Measurements from ENCODE around the gene BCL2.

Gene BCL2

DNA sequence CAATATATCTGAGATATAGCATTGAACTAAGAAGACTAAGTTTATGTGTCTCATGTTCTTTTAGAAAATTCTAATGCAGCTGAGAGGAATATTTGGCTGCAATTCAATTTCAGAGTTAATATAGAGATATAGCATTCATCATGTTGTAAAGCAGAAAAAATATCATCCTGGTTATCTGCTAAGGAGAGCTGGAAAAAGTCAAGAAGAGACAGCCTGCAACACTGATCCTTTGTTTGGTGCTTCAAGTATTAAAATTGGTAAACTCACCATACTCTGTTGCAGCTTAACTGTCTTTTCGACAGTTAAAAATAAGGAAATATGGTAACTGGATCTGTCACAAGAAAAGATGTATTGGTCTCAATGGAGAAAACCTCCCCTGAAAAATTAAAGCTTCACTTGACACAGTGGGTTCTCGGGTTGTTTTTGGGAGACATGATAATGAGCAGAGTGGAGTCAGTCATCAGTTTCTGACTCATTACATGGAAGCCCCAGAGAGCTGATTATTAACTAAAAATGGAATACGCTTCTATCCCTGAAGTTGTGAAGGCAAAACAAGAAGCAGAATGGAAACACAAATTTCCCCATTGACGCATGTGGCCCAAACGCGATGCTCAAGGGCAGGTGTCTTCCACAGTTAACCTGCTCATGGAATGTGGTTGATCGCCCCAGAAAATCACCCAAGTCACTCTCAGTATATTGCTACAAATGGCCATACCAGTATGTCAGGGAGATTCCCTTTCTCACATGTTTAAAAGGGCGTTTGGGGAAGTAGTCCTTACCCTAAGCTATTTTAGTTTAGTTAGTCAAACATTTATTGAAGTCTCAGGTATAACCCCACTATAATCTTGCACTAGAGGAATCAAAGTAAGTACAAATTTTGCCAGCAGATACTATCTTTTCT, 8.2 kb downstream of the BCL2 start:
- in situ Hi-C loops (cut with MboI; ENCODE audit: low sequenced_read_pairs), result loop anchor here (25.0 kb wide), 1 partner anchor 174 kb away; no protein-coding TSS in a partner anchor
- no peaks in the 10 kb centered on the region for H3K9me3 ChIP-seq
- no peak for DNase-seq (ENCODE audit: low spot score in 2 of 2)
- no peaks in the 10 kb centered on the region for H3K27me3 ChIP-seq (ENCODE audit: low read depth)
- H3K4me3 ChIP-seq, result no peak overlapping the region
- H3K4me1 ChIP-seq, result no peaks in the 10 kb centered on the region
- no peaks in the 10 kb centered on the region for H3K36me3 ChIP-seq (replicated peaks)

DNA sequence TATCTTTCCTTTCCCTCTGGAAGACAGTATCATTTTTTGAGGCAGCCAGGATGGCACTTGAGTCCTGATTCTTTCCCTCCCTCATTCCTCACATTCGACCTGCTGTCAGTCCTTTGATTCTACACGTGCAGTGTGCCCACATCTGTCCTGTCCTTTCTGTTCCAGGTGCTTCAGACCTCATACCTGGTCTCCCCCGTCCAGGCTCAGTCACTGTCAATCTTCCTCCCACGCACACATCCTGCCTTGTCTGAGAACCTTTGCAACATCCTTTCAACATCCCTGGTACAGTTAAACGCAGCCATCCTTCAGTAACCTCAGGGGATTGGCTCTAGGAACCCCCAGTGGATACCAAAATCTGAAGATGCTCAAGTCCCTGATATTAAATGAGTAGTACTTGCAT, 10.1 kb downstream of the BCL2 start:
- Histone ChIP-seq H3K36me3 (replicated peaks) (no peaks in the 10 kb centered on the region), H3K27me3 (ENCODE audit: low read depth) (no peaks in the 10 kb centered on the region), H3K4me3 (no peak overlapping the region), H3K9me3 (no peaks in the 10 kb centered on the region), H3K4me1 (no peaks in the 10 kb centered on the region)
- DNase-seq (ENCODE audit: low spot score in 2 of 2), result no peak
- in situ Hi-C loops (cut with MboI; ENCODE audit: low sequenced_read_pairs), result loop anchor here (25.0 kb wide), 1 partner anchor 172 kb away; no protein-coding TSS in a partner anchor

DNA sequence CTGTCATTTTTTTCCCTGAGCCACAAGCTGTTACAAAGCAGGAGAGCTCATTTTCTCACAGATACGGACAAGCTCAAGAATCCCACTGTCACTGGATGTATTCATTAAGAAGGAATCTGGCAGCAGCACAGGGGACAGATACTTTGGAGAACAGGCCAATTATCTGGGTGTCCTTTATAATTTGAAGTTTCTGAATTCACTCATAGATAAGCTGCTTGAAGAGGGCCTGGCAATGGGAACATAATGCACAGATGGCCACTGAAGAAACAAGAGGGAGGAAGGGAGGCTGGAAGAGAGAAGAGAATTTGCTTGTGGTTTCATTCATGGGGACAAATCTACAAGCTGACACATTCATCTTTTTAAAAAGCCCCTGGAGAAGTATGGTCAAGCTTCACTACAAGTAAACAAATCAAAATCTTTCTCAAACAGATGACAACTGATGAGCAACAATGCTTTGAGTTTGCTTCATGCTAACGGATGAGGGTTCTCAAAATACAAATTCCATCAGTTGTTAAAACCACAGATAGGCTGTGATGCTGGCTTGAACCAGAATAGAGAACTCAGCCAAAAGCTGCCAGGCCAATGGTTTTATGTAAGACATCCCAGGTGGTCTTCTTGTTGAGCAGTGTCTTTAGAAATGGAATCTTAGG, 11.9 kb downstream of the BCL2 start:
- H3K4me3 ChIP-seq, result no peak overlapping the region
- H3K27me3 ChIP-seq (ENCODE audit: low read depth), result no peaks in the 10 kb centered on the region

DNA sequence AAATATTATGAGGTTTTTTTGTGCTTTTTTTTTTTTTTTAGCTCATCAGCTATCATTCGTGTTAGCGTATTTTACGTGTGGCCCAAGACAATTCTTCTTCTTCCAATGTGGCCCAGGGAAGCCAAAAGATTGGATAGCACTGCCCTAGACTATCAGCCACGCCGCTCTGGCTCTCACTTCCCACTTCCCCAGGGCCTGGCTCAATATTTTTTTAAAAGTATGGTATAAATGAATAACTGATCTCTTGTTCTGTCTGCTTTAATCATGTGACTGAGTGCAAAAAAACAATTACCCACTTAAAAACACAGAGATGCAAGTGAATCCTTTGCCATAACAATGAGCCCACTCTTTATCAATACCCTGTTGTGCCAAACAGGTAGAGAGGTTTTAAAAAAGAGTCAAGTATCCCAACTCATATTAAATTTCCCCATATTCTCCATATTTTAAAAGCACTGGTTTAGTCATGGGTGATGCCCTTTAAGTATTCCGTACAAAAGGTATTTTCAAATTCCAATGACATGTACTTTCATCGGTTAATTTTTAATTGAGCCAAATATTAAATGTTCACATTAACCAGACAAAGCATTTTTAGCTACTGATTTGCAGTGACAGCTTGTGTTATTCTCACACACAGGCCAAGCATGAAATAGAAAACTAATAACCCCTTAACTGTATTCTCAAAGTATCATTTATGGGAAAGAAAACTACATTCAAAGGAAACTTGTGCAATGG, 12.6 kb downstream of the BCL2 start:
- Histone ChIP-seq H3K4me1 (no peaks in the 10 kb centered on the region), H3K4me3 (no peak overlapping the region), H3K27me3 (ENCODE audit: low read depth) (no peaks in the 10 kb centered on the region), H3K9me3 (no peaks in the 10 kb centered on the region), H3K36me3 (replicated peaks) (no peaks in the 10 kb centered on the region)
- DNase-seq (ENCODE audit: low spot score in 2 of 2), result no peak
- in situ Hi-C loops (cut with MboI; ENCODE audit: low sequenced_read_pairs), result loop anchor here (25.0 kb wide), 1 partner anchor 170 kb away; no protein-coding TSS in a partner anchor

More for the DNA sequence above, 11.9 kb downstream of the BCL2 start:
- no peaks in the 10 kb centered on the region for H3K36me3 ChIP-seq (replicated peaks)
- DNase-seq (ENCODE audit: low spot score in 2 of 2), result no peak
- H3K4me1 ChIP-seq, result no peaks in the 10 kb centered on the region
- H3K9me3 ChIP-seq, result no peaks in the 10 kb centered on the region
- in situ Hi-C loops (cut with MboI; ENCODE audit: low sequenced_read_pairs), result loop anchor here (25.0 kb wide), 1 partner anchor 170 kb away; no protein-coding TSS in a partner anchor

DNA sequence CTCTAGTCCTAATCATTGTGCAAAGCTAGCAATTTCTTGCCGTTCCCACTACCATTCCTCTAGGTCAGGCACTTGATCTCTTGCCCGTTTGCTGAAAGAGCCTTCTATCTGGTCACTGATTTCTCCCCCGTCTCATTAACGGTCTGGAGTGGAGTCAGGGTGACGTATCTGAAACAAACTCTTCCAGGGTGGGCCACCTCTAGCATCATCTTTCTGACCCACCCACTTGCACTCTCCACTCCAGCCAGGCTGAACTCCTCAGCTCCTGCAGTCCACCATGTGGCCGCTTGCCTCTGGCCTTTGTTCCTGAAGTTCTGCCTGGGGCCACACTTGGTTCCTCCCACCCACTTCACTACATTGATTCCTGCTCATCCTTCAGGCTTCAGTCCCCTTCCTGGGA, 13.3 kb downstream of the BCL2 start:
- H3K4me3 ChIP-seq, result no peak overlapping the region
- in situ Hi-C loops (cut with MboI; ENCODE audit: low sequenced_read_pairs), result loop anchor here (25.0 kb wide), 1 partner anchor 169 kb away; no protein-coding TSS in a partner anchor

DNA sequence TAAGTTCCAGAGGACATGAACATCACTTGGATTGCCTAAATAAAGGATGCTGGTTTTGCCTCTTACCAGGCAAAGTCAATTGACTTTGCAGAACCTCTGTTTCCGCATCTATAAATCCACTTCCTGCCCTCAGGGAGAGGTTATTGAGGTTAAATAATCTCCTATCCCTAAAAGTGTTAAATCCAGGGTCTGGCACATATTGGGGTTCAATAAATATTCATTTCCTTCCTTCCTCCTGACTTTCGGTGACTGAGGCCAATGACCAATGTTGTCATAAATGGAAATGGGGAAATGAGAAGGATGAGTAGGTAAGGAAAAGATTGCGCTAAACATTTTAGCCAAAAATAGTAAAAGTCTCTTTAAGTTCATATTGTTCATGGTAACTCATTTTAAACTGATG, 16.0 kb downstream of the BCL2 start:
- Histone ChIP-seq H3K27me3 (ENCODE audit: low read depth) (no peaks in the 10 kb centered on the region), H3K36me3 (replicated peaks) (no peaks in the 10 kb centered on the region), H3K4me1 (no peaks in the 10 kb centered on the region), H3K4me3 (no peak overlapping the region), H3K9me3 (no peaks in the 10 kb centered on the region)
- in situ Hi-C loops (cut with MboI; ENCODE audit: low sequenced_read_pairs), result loop anchor here (25.0 kb wide), 1 partner anchor 166 kb away; no protein-coding TSS in a partner anchor
- DNase-seq (ENCODE audit: low spot score in 2 of 2), result no peak

More for the DNA sequence above, 13.3 kb downstream of the BCL2 start:
- Histone ChIP-seq H3K4me1 (no peaks in the 10 kb centered on the region), H3K36me3 (replicated peaks) (no peaks in the 10 kb centered on the region), H3K9me3 (no peaks in the 10 kb centered on the region), H3K27me3 (ENCODE audit: low read depth) (no peaks in the 10 kb centered on the region)
- DNase-seq (ENCODE audit: low spot score in 2 of 2), result no peak

DNA sequence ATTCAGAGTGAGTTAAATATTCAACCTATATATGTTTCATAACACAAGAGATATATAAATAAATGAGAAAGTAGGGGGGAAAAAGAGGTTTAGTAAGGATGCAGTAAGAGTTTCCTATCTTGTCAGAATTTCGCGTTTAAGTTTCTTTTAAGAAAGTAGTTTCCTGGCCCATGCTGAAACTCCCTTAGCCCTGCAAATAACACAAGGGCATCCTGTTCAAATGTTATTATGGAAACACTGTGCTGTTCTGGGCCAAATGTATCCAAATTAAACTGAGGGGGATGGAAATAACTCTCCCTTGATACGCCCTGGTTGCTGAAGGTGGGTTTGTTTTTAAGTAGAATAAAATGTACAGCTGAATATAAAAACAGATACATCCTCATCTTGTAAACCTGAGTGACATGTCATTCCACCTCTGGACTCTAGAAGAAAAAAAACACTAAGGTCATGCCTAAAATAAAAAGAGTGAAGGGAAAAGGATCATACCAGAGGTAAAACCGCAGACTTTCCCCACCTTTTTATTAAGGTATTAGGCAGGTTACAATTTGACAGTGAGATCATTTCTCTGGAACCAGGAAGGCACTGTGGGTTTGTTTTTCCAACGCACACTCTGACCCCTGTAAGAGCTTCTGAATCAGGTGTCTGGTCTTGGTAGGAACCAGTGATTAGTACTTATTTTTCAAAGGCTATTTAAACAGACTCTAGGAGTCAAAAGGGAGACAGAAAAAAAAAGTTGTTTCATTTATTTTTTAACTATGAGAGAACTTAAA, 16.7 kb downstream of the BCL2 start:
- Histone ChIP-seq H3K4me1 (no peaks in the 10 kb centered on the region), H3K27me3 (ENCODE audit: low read depth) (no peaks in the 10 kb centered on the region), H3K4me3 (no peak overlapping the region), H3K9me3 (no peaks in the 10 kb centered on the region), H3K36me3 (replicated peaks) (no peaks in the 10 kb centered on the region)
- DNase-seq (ENCODE audit: low spot score in 2 of 2), result no peak
- in situ Hi-C loops (cut with MboI; ENCODE audit: low sequenced_read_pairs), result loop anchor here (25.0 kb wide), 1 partner anchor 166 kb away; no protein-coding TSS in a partner anchor

DNA sequence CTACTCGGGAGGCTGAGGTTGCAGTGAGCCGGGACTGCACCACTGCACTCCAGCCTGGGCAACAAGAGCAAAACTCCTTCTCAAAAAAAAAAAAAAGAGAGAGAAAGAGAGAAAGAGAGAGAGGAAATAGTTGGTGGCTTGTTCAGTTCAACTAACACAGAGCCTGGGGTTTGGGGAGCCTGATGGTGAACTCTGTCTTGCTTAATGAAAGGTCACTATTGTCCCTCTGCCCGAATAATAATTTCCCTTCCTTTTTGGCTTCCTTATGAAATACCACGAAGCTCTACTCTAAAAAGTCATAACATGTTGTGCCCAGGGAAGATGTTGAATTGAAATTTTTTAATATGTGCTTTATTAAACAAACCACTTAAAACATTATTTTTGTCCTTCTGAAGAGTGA, 17.3 kb downstream of the BCL2 start:
- no peaks in the 10 kb centered on the region for H3K4me1 ChIP-seq
- no peaks in the 10 kb centered on the region for H3K9me3 ChIP-seq
- no peak for DNase-seq (ENCODE audit: low spot score in 2 of 2)
- no peak overlapping the region for H3K4me3 ChIP-seq
- in situ Hi-C loops (cut with MboI; ENCODE audit: low sequenced_read_pairs), result loop anchor here (25.0 kb wide), 1 partner anchor 165 kb away; no protein-coding TSS in a partner anchor
- H3K36me3 ChIP-seq (replicated peaks), result no peaks in the 10 kb centered on the region
- H3K27me3 ChIP-seq (ENCODE audit: low read depth), result no peaks in the 10 kb centered on the region

DNA sequence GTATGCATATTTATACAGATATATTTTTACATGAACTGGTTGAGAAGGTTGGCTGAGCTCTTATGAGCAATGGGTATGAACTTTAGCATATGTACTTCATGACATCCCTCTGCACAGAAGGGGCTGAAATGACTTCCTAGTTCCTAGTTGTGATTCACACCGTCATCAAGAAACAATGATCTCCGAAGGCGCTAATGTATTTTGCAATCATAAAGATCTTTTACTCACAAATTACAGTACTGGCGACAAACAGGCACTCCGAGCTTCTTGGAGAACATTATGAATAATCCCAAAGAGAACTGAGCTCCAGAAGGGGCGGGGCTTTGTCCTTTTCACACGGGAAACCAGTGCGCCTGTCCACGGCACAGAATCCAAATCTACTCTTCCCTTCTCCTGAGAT, 18.1 kb downstream of the BCL2 start:
- Histone ChIP-seq H3K36me3 (replicated peaks) (no peaks in the 10 kb centered on the region), H3K4me1 (no peaks in the 10 kb centered on the region), H3K9me3 (no peaks in the 10 kb centered on the region), H3K27me3 (ENCODE audit: low read depth) (no peaks in the 10 kb centered on the region), H3K4me3 (no peak overlapping the region)
- in situ Hi-C loops (cut with MboI; ENCODE audit: low sequenced_read_pairs), result loop anchor here (25.0 kb wide), 1 partner anchor 164 kb away; no protein-coding TSS in a partner anchor
- no peak for DNase-seq (ENCODE audit: low spot score in 2 of 2)

DNA sequence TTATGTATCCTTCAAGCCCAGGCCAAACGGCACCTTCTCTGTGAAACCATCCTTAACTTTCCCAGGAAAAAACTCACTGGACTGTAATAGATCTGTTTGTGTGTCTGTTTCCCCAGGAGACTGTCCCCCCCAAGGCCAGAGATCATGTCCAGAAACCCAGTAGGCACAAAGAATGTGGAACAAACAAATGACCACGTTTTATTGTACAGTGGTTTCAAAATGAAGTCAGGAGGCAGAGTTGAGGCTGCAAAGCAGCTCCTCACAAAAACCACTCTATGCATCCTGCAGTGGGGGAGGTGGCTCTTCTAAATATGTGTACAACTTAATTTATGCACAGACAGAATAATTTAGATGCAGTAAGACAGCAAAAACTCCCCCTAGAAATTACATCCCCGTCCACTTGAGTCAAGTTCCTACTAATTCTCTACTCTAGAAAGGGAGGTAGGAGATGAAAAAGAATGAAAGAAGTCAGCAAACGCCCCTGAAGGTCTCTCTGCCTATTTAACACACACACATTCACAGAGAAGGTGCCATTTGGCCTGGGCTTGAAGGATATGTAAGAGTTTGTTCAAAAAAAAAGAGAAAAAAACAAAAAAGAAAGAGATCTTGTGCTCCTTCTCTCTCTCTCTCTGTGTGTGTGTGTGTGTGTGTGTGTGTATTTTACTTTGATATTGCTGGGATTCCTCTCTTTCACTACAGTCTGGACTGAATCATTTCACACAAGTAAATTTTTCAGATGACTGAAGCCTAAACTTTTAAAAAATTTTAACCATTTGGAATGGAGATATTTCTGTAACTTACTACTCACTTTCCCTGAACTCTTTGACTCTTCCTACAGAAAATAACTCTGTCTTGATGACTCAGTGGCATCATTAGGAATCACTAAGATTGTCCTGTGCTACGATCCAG, 19.5 kb downstream of the BCL2 start:
- Histone ChIP-seq H3K9me3 (no peaks in the 10 kb centered on the region), H3K36me3 (replicated peaks) (no peaks in the 10 kb centered on the region), H3K4me1 (no peaks in the 10 kb centered on the region), H3K27me3 (ENCODE audit: low read depth) (no peaks in the 10 kb centered on the region), H3K4me3 (no peak overlapping the region)
- no peak for DNase-seq (ENCODE audit: low spot score in 2 of 2)
- in situ Hi-C loops (cut with MboI; ENCODE audit: low sequenced_read_pairs), result loop anchor here (25.0 kb wide), 1 partner anchor 163 kb away; no protein-coding TSS in a partner anchor

DNA sequence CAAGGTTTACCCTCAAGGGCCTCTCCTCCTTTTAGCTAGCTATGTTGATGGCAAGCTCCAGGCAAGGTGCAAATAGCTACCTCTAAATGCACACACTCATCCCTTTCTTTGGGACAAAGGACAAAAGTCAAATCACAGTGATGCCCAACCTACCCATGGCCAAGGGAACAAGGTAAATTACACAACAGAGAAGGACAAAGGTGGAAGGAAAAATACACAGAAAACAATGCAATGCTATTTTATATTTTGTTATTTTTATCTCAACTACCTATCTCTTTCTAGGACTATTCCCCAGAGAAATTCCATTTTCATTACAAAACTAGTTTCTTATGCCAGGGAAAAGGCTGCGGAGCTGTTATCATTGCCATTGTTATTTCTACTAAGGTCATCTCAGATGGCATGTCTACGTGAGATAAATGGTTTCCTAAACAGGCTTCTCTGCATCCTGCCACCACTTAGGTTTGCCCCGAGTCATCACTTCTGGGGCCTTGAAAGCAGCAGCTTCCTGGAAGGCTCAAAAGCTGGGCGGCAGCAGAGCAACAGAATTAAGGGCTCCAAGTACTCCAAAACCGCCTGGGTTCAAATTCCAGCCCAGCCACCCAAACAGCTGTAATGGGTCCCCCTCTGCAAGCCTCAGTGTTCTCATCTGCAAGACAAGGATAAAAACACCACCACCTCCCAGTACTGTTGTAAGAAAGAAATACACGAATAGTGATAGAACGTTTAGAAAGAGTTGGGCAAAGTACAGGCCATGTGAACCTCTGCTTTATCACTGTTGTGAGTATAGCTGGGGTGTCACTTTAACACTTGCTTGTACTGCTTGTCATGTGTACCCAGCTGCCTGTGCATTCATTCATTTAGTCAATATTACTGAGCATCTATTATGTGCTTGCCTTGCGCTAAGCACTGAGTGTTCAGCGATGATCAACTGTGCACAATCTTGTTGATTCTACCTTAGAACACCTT, 20.9 kb downstream of the BCL2 start:
- H3K4me1 ChIP-seq, result no peaks in the 10 kb centered on the region

More for the DNA sequence above, 20.9 kb downstream of the BCL2 start:
- H3K4me3 ChIP-seq, result no peak overlapping the region
- DNase-seq (ENCODE audit: low spot score in 2 of 2), result no peak
- no peaks in the 10 kb centered on the region for H3K36me3 ChIP-seq (replicated peaks)
- no peaks in the 10 kb centered on the region for H3K9me3 ChIP-seq
- in situ Hi-C loops (cut with MboI; ENCODE audit: low sequenced_read_pairs), result no loop called here
- H3K27me3 ChIP-seq (ENCODE audit: low read depth), result no peaks in the 10 kb centered on the region
